Measurements from ENCODE around the gene SFRP4.

The SFRP4 gene

DNA sequence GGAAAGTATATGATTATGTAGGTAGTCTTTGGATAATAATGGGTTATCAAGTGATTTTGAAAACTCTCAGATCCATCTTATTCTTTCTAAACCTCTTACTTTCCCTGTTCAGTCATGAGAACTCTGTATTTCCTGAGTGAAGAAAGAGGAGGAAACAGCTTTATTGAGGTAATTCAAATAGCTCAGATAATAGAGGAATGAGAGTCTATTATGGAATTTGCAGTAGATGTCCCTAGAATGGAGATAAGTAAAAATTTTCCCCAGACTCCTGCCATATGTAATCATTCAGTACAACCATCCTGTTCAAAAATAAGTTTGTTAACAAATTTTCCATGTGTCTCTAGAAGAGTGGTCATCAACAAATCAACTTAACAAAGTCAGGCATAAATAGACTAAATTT lies 40.2 kb upstream of the SFRP4 start:
- TF ChIP-seq FOXM1 (IDR thresholded peaks at IDR 0.05; ENCODE audit: borderline replicate concordance, low read depth) (no peak), TCF12 (IDR thresholded peaks at IDR 0.05; ENCODE audit: low read depth) (no peak), TAF1 (IDR thresholded peaks at IDR 0.05; ENCODE audit: low read depth) (no peak), TEAD4 (IDR thresholded peaks at IDR 0.05) (no peak), CEBPB (IDR thresholded peaks at IDR 0.05) (no peak), EGR1 (IDR thresholded peaks at IDR 0.05) (no peak), YY1 (IDR thresholded peaks at IDR 0.05; ENCODE audit: low read depth) (no peak), ZBTB7A (IDR thresholded peaks at IDR 0.05; ENCODE audit: low read depth) (no peak), RAD21 (IDR thresholded peaks at IDR 0.05; ENCODE audit: low read depth) (no peak)
- TF ChIP-seq, protein P1, sequence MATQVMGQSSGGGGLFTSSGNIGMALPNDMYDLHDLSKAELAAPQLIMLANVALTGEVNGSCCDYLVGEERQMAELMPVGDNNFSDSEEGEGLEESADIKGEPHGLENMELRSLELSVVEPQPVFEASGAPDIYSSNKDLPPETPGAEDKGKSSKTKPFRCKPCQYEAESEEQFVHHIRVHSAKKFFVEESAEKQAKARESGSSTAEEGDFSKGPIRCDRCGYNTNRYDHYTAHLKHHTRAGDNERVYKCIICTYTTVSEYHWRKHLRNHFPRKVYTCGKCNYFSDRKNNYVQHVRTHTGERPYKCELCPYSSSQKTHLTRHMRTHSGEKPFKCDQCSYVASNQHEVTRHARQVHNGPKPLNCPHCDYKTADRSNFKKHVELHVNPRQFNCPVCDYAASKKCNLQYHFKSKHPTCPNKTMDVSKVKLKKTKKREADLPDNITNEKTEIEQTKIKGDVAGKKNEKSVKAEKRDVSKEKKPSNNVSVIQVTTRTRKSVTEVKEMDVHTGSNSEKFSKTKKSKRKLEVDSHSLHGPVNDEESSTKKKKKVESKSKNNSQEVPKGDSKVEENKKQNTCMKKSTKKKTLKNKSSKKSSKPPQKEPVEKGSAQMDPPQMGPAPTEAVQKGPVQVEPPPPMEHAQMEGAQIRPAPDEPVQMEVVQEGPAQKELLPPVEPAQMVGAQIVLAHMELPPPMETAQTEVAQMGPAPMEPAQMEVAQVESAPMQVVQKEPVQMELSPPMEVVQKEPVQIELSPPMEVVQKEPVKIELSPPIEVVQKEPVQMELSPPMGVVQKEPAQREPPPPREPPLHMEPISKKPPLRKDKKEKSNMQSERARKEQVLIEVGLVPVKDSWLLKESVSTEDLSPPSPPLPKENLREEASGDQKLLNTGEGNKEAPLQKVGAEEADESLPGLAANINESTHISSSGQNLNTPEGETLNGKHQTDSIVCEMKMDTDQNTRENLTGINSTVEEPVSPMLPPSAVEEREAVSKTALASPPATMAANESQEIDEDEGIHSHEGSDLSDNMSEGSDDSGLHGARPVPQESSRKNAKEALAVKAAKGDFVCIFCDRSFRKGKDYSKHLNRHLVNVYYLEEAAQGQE (IDR thresholded peaks at IDR 0.05; ENCODE audit: low read depth), result no peak
- TF ChIP-seq, protein P2, sequence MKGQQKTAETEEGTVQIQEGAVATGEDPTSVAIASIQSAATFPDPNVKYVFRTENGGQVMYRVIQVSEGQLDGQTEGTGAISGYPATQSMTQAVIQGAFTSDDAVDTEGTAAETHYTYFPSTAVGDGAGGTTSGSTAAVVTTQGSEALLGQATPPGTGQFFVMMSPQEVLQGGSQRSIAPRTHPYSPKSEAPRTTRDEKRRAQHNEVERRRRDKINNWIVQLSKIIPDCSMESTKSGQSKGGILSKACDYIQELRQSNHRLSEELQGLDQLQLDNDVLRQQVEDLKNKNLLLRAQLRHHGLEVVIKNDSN (IDR thresholded peaks at IDR 0.05), result no peak

DNA sequence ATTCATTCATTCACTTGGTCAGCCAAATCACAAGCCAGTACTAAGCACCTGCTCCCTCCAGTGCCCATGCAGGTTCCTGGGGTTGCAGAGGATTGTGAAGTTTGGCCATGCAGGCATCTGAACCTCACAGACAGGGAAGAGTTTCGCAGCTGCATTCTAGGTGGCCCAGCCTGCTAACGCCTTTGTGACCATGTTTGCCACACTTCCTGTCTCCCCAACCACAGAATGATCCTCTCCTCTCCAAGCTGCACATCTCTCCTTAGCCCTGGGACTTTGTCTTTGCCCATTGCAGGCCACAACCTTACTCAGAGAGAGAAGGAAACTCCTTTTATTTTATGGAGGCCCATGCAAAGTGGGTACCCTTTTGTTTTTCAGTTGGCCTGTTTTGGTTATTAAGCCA lies 35.6 kb upstream of the SFRP4 start:
- no peak for TF ChIP-seq NFIC (IDR thresholded peaks at IDR 0.05)
- TF ChIP-seq, protein P2 (IDR thresholded peaks at IDR 0.05), result no peak
- no peak for TF ChIP-seq TCF12 (IDR thresholded peaks at IDR 0.05; ENCODE audit: low read depth)
- TF ChIP-seq, protein P1 (IDR thresholded peaks at IDR 0.05; ENCODE audit: low read depth), result no peak
- no peak for TF ChIP-seq TEAD4 (IDR thresholded peaks at IDR 0.05)
- no peak for TF ChIP-seq TAF1 (IDR thresholded peaks at IDR 0.05; ENCODE audit: low read depth)
- TF ChIP-seq RAD21 (IDR thresholded peaks at IDR 0.05; ENCODE audit: low read depth), result no peak
- no peak for TF ChIP-seq EGR1 (IDR thresholded peaks at IDR 0.05)
- TF ChIP-seq, protein P3, sequence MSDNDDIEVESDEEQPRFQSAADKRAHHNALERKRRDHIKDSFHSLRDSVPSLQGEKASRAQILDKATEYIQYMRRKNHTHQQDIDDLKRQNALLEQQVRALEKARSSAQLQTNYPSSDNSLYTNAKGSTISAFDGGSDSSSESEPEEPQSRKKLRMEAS (IDR thresholded peaks at IDR 0.05), result no peak
- TF ChIP-seq FOXM1 (IDR thresholded peaks at IDR 0.05; ENCODE audit: borderline replicate concordance, low read depth), result no peak
- no peak for TF ChIP-seq CEBPB (IDR thresholded peaks at IDR 0.05)
- TF ChIP-seq CREB1 (IDR thresholded peaks at IDR 0.05; ENCODE audit: low read depth), result no peak
- TF ChIP-seq EP300 (IDR thresholded peaks at IDR 0.05; ENCODE audit: borderline replicate concordance), result no peak
- no peak for TF ChIP-seq YY1 (IDR thresholded peaks at IDR 0.05; ENCODE audit: low read depth)
- TF ChIP-seq ZBTB7A (IDR thresholded peaks at IDR 0.05; ENCODE audit: low read depth), result no peak

DNA sequence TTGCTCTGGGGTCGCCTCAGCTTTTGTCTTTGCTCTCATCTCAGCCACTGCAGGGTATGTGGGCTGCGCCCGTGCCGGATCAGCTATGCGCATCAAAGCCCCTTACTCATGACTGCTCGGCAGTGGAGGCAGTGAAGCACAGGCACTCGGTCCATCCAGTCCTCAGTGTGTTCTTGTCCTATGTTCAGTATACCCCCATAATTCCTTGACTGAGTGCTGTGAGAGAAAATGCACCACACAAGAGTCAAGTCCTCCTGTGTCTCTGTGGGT lies 31.3 kb upstream of the SFRP4 start:
- TF ChIP-seq CEBPB (IDR thresholded peaks at IDR 0.05) (no peak), FOXM1 (IDR thresholded peaks at IDR 0.05; ENCODE audit: borderline replicate concordance, low read depth) (no peak), TEAD4 (IDR thresholded peaks at IDR 0.05) (no peak), RAD21 (IDR thresholded peaks at IDR 0.05; ENCODE audit: low read depth) (no peak), YY1 (IDR thresholded peaks at IDR 0.05; ENCODE audit: low read depth) (no peak), CREB1 (IDR thresholded peaks at IDR 0.05; ENCODE audit: low read depth) (no peak), ZBTB7A (IDR thresholded peaks at IDR 0.05; ENCODE audit: low read depth) (no peak), EP300 (IDR thresholded peaks at IDR 0.05; ENCODE audit: borderline replicate concordance) (no peak), NFIC (IDR thresholded peaks at IDR 0.05) (no peak)
- TF ChIP-seq, protein P3 (IDR thresholded peaks at IDR 0.05), result no peak
- TF ChIP-seq, protein P2 (IDR thresholded peaks at IDR 0.05), result no peak

DNA sequence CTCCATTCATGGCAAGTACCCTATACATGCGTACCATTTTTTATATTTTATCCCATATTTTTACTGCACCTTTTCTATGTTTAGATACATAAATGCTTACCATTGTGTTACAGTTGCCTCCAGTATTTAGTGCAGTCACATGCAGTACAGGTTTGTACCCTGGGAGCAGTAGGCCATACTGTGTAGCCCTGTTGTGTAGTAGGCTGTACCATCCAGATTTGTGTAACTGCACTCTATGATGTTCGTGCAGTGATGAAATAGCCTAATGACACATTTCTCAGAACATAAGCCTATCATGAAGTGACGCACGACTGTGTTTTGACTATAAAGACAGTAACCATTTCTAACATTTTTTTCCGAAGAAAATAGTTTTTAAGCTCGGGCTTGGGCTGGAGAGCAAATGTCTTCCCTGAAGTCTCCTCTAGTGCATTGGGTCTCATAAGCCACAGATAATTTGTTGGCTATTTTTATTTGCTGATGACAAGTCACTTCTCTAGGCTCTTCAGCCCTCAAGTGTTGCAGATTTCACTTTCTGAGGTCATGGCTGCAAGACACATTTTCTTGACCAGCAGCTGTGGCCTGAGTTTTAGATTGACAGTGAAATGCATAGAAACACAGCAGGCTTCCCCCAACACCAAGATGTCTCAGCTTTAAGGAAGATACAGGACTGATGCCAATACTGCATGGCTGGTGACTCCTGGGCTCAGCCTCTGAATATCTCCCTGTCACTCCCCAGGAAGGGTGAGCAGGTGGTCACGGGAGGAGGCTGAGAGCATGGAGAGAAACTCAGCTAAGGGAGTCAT lies 30.7 kb upstream of the SFRP4 start:
- TF ChIP-seq, protein P1 (IDR thresholded peaks at IDR 0.05; ENCODE audit: low read depth), result no peak
- TF ChIP-seq ZBTB7A (IDR thresholded peaks at IDR 0.05; ENCODE audit: low read depth) (no peak), EGR1 (IDR thresholded peaks at IDR 0.05) (no peak), RAD21 (IDR thresholded peaks at IDR 0.05; ENCODE audit: low read depth) (no peak), NFIC (IDR thresholded peaks at IDR 0.05) (no peak), YY1 (IDR thresholded peaks at IDR 0.05; ENCODE audit: low read depth) (no peak), CREB1 (IDR thresholded peaks at IDR 0.05; ENCODE audit: low read depth) (no peak), EP300 (IDR thresholded peaks at IDR 0.05; ENCODE audit: borderline replicate concordance) (no peak), CEBPB (IDR thresholded peaks at IDR 0.05) (no peak), TCF12 (IDR thresholded peaks at IDR 0.05; ENCODE audit: low read depth) (no peak), TEAD4 (IDR thresholded peaks at IDR 0.05) (no peak), FOXM1 (IDR thresholded peaks at IDR 0.05; ENCODE audit: borderline replicate concordance, low read depth) (no peak)
- TF ChIP-seq, protein P3 (IDR thresholded peaks at IDR 0.05), result no peak
- TF ChIP-seq, protein P2 (IDR thresholded peaks at IDR 0.05), result no peak

Data from Ishikawa (cell line).